SK-N-MC (cell line): Measurements from ENCODE around the gene TRIM75.

Source experiments
- EZH2 ChIP-seq: fragments of 200-600 bp; sonication (generic); IDR thresholded peaks from one replicate; pipeline ENCODE4 v1.6.1; 2017; ENCODE audit warnings: antibody characterized with exemption
- POLR2AphosphoS5 ChIP-seq: IDR thresholded peaks from 2 replicates; pipeline ENCODE4 v1.6.1; 2012; ENCODE audit warnings: mild to moderate bottlenecking, low read depth, low read length, borderline replicate concordance

GRCh38 chr4:165060938-165061337, 7.3 kb downstream of the TRIM75 start:
- TF ChIP-seq EZH2 (no peak), POLR2AphosphoS5 (no peak)
